ENCODE data around the gene PTPN13.

The PTPN13 gene

GRCh38 chr4:86587381-86588140, 6.6 kb upstream of the PTPN13 start:
- Histone ChIP-seq H3K4ac (ENCODE audit: low read length) (no peak overlapping the region), H3K14ac (ENCODE audit: low read length) (no peak overlapping the region), H3K27me3 (ENCODE audit: control insufficient read depth in 3 of 3, insufficient read depth in 3 of 3, low read depth in 1 of 3, low read length in 3 of 3) (no peaks in the 10 kb centered on the region), H3K4me2 (ENCODE audit: insufficient read depth, low read length, poor library complexity, severe bottlenecking) (no peak overlapping the region), H2BK5ac (ENCODE audit: low read length) (no peak overlapping the region), H3K9ac (ENCODE audit: low read depth, low read length, poor library complexity) (no peak overlapping the region), H2BK12ac (ENCODE audit: low read length) (no peak overlapping the region), H3K4me3 (ENCODE audit: low read length in 2 of 2) (no peak overlapping the region), H3K36me3 (replicated peaks in 1 of 2; ENCODE audit: control insufficient read depth in 2 of 2, insufficient read depth in 2 of 2, low read length in 2 of 2) (no peaks in the 10 kb centered on the region), H3K27ac (replicated peaks; ENCODE audit: low read length) (no peak overlapping the region), H3K79me1 (ENCODE audit: low read depth, low read length) (no peaks in the 10 kb centered on the region), H2AFZ (ENCODE audit: low read length) (no peak overlapping the region), H2BK15ac (ENCODE audit: low read length) (no peak overlapping the region), H3K18ac (ENCODE audit: low read length) (no peak overlapping the region), H3K4me1 (ENCODE audit: control insufficient read depth in 2 of 2, insufficient read depth in 1 of 2, low read depth in 1 of 2, low read length in 2 of 2) (peaks cover 0 to 2% of the 10 kb centered on the region in 2 donors), H2AK5ac (ENCODE audit: low read depth, low read length) (no peak overlapping the region), H4K91ac (ENCODE audit: low read depth, low read length, poor library complexity) (no peak overlapping the region), H3K9me3 (replicated peaks in 1 of 2; ENCODE audit: control insufficient read depth in 2 of 2, insufficient read depth in 1 of 2, low read depth in 1 of 2, low read length in 2 of 2) (peaks cover 0 to 6% of the 10 kb centered on the region in 2 donors), H3K23ac (ENCODE audit: low read depth, low read length, poor library complexity) (no peak overlapping the region), H2BK120ac (ENCODE audit: low read depth, low read length) (no peak overlapping the region), H4K8ac (ENCODE audit: low read depth, low read length) (no peak overlapping the region)
- no peak for DNase-seq (ENCODE audit: low spot score)
- WGBS, 2 donors (ENCODE audit: extremely low coverage in 2 of 2, insufficient read length in 2 of 2, insufficient replicate concordance in 1 of 2): no CpG with 5 or more reads among the region's 3 CpGs

- no peak overlapping the region for H4K8ac ChIP-seq (ENCODE audit: low read depth, low read length)
- H3K27me3 ChIP-seq (ENCODE audit: control insufficient read depth in 3 of 3, insufficient read depth in 3 of 3, low read depth in 1 of 3, low read length in 3 of 3): no peaks in the 10 kb centered on the region
- H2AFZ ChIP-seq (ENCODE audit: low read length): peak overlapping the region; percentile 79
- no peak overlapping the region for H3K18ac ChIP-seq (ENCODE audit: low read length)
- no peak overlapping the region for H4K91ac ChIP-seq (ENCODE audit: low read depth, low read length, poor library complexity)
- H3K4me1 ChIP-seq (ENCODE audit: control insufficient read depth in 2 of 2, insufficient read depth in 1 of 2, low read depth in 1 of 2, low read length in 2 of 2): peaks cover 3 to 9% of the 10 kb centered on the region in 2 donors
- H2BK5ac ChIP-seq (ENCODE audit: low read length): no peak overlapping the region
- no peak overlapping the region for H2BK15ac ChIP-seq (ENCODE audit: low read length)
- no peak overlapping the region for H2BK120ac ChIP-seq (ENCODE audit: low read depth, low read length)
- no peak overlapping the region for H3K23ac ChIP-seq (ENCODE audit: low read depth, low read length, poor library complexity)
- DNase-seq (ENCODE audit: low spot score): no peak
- H3K79me1 ChIP-seq (ENCODE audit: low read depth, low read length): no peaks in the 10 kb centered on the region
- H3K4me2 ChIP-seq (ENCODE audit: insufficient read depth, low read length, poor library complexity, severe bottlenecking): peak overlapping the region; percentile 58
- peaks cover 0 to 6% of the 10 kb centered on the region in 2 donors for H3K9me3 ChIP-seq (replicated peaks in 1 of 2; ENCODE audit: control insufficient read depth in 2 of 2, insufficient read depth in 1 of 2, low read depth in 1 of 2, low read length in 2 of 2)
- no peak overlapping the region for H3K9ac ChIP-seq (ENCODE audit: low read depth, low read length, poor library complexity)
- no CpG with 5 or more reads among the region's 3 CpGs for whole genome bisulfite sequencing, 2 donors (ENCODE audit: extremely low coverage in 2 of 2, insufficient read length in 2 of 2, insufficient replicate concordance in 1 of 2)
- peak overlapping the region; percentile 95 for H3K27ac ChIP-seq (replicated peaks; ENCODE audit: low read length)
- H3K36me3 ChIP-seq (replicated peaks in 1 of 2; ENCODE audit: control insufficient read depth in 2 of 2, insufficient read depth in 2 of 2, low read length in 2 of 2): no peaks in the 10 kb centered on the region
- no peak overlapping the region for H2AK5ac ChIP-seq (ENCODE audit: low read depth, low read length)
- no peak overlapping the region for H3K14ac ChIP-seq (ENCODE audit: low read length)
- peak overlapping the region; percentile 53 to 96 for H3K4me3 ChIP-seq (ENCODE audit: low read length in 2 of 2)
- no peak overlapping the region for H3K4ac ChIP-seq (ENCODE audit: low read length)
- no peak overlapping the region for H2BK12ac ChIP-seq (ENCODE audit: low read length)
Observed at GRCh38 chr4:86592553-86593249, 1.4 kb upstream of the PTPN13 start.

- no peak overlapping the region for H3K4ac ChIP-seq (ENCODE audit: low read length)
- no CpG with 5 or more reads among the region's 47 CpGs for WGBS, 2 donors (ENCODE audit: extremely low coverage in 2 of 2, insufficient read length in 2 of 2, insufficient replicate concordance in 1 of 2)
- no peaks in the 10 kb centered on the region for H3K79me1 ChIP-seq (ENCODE audit: low read depth, low read length)
- DNase-seq (ENCODE audit: low spot score): peak; percentile 46
- H3K36me3 ChIP-seq (replicated peaks in 1 of 2; ENCODE audit: control insufficient read depth in 2 of 2, insufficient read depth in 2 of 2, low read length in 2 of 2): peaks cover 0 to 6% of the 10 kb centered on the region in 2 donors
- H3K27ac ChIP-seq (replicated peaks; ENCODE audit: low read length): peak overlapping the region; percentile 82
- H3K4me3 ChIP-seq (ENCODE audit: low read length in 2 of 2): peak overlapping the region; percentile 84 to 96
- no peaks in the 10 kb centered on the region for H3K27me3 ChIP-seq (ENCODE audit: control insufficient read depth in 3 of 3, insufficient read depth in 3 of 3, low read depth in 1 of 3, low read length in 3 of 3)
- H2AFZ ChIP-seq (ENCODE audit: low read length): peak overlapping the region; percentile 82
- peak overlapping the region; percentile 99 for H3K23ac ChIP-seq (ENCODE audit: low read depth, low read length, poor library complexity)
- H3K18ac ChIP-seq (ENCODE audit: low read length): peak overlapping the region; percentile 98
- peaks cover 7 to 12% of the 10 kb centered on the region in 2 donors for H3K4me1 ChIP-seq (ENCODE audit: control insufficient read depth in 2 of 2, insufficient read depth in 1 of 2, low read depth in 1 of 2, low read length in 2 of 2)
- H3K9ac ChIP-seq (ENCODE audit: low read depth, low read length, poor library complexity): peak overlapping the region; percentile 93
- no peak overlapping the region for H2BK120ac ChIP-seq (ENCODE audit: low read depth, low read length)
- peak overlapping the region; percentile 96 for H3K14ac ChIP-seq (ENCODE audit: low read length)
- peaks cover 0 to 6% of the 10 kb centered on the region in 2 donors for H3K9me3 ChIP-seq (replicated peaks in 1 of 2; ENCODE audit: control insufficient read depth in 2 of 2, insufficient read depth in 1 of 2, low read depth in 1 of 2, low read length in 2 of 2)
- H2BK15ac ChIP-seq (ENCODE audit: low read length): peak overlapping the region; percentile 91
- no peak overlapping the region for H4K8ac ChIP-seq (ENCODE audit: low read depth, low read length)
- no peak overlapping the region for H2BK12ac ChIP-seq (ENCODE audit: low read length)
- peak overlapping the region; percentile 100 for H2BK5ac ChIP-seq (ENCODE audit: low read length)
- H2AK5ac ChIP-seq (ENCODE audit: low read depth, low read length): peak overlapping the region; percentile 79
- H4K91ac ChIP-seq (ENCODE audit: low read depth, low read length, poor library complexity): peak overlapping the region; percentile 94
- peak overlapping the region; percentile 54 for H3K4me2 ChIP-seq (ENCODE audit: insufficient read depth, low read length, poor library complexity, severe bottlenecking)
Observed at GRCh38 chr4:86594559-86595425, 677 bp downstream of the PTPN13 start.

All from neuronal stem cell (in vitro differentiated cells).